GM19438 (cell line): ENCODE measurements around the gene KCNMA1.

Experiments used
- ATAC-seq: cut with Tn5 transposase; IDR thresholded peaks from one replicate; pipeline ENCODE4 v1.9.1; 2021; ENCODE audit warnings: low read depth; ENCODE audit not compliant: unreplicated experiment

The KCNMA1 gene

GRCh38 chr10:77383861-77384553, 253.6 kb downstream of the KCNMA1 start:
- no peak for ATAC-seq

DNA sequence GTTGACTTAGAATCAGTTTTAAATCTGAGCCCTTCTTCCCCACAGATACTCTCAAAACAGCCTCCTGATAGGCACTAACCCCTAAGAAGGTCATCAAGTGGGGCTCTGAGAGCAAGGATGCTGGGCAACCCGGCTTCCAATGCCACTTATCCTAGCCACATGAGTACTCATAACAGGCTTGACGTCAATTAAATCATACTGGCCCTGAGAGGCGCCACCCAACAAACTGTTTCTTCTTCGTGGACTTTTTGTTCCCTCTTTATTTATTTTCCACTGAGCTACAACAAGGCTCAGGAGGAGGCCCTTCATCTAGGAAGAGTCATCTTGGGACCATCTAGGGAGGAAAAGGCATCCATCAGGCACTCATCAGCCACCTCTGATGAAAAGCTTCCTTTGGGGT, 255.9 kb downstream of the KCNMA1 start:
- ATAC-seq: no peak

- ATAC-seq: no peak
Measured at GRCh38 chr10:77380723-77381122, 256.9 kb downstream of the KCNMA1 start.

GRCh38 chr10:77380191-77380590, 257.4 kb downstream of the KCNMA1 start:
- ATAC-seq: no peak

DNA sequence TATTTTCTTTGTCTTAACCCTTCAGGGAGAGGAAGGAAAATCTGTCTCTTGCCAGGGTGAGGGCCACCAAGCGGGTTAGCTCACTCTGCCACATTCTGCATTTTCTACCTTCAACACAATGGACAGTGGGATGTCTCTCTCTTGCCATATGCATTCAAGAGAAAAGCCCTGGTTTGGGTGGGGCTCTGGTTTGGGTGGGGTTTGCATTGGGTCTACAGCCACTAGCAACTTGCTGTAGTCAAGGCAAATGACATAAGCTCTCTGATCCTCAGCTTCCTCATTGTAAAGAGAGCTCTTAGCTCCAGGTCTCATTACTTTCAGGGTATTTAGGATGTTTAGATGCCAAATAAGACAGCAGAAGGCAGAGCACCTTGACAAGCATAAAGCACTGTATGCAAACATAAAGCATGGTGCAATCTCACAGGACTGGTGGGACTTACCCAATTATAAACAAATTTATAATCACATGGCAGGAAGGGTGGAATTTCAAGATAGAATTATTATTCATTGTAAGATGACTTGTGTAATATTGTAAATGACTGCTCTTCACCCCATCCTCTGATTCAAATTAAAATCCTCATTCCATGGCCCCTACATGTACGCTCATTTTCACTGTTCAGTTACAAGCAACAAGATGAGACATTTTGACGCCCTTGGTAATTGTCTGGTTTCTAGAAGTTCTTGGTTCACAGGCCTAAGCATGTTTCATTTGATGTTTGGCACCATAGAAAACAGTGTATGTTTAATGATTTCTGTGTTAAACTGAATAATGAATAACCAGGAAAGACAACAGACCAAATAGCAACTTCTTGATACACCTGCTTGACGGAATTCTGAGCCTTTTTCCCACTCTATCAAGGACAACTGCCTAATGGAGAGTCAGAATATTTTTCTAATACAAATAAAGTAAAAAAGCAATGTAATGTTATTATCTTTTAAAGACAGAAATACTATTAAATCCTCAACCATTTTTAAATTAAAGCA, 258.9 kb downstream of the KCNMA1 start:
- ATAC-seq: no peak

DNA sequence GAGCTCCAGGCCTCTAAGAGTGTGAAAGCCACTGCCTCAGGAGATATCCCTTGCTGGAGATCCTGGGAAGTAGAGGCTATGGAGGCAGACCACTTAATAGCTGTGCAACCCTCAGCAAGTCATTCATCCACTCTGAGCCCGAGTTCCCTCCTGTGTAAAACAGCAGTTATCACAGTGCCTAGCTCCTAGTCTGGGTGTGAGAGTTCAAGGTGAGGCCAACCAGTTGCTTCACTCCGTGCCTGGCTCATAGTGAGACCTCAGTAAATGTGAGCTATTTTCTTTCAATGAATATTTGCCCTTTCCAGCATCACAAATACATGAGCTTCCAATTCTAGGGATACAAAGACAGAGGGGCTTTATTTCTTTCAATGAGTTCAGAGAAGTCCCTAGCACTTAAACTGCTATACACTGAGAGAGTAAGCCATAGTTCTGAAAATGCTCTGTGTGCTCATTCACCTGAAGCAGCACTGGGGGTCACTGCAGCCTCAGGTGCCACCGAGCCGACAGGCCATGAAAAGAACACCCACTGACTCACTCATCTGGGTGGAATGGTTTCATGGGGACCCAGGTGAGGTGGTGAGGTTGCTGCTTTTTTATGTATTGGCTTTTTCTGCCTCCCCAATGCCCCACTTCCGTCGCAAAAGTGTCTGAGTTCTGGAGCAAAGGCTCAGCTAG, 259.8 kb downstream of the KCNMA1 start:
- no peak for ATAC-seq

DNA sequence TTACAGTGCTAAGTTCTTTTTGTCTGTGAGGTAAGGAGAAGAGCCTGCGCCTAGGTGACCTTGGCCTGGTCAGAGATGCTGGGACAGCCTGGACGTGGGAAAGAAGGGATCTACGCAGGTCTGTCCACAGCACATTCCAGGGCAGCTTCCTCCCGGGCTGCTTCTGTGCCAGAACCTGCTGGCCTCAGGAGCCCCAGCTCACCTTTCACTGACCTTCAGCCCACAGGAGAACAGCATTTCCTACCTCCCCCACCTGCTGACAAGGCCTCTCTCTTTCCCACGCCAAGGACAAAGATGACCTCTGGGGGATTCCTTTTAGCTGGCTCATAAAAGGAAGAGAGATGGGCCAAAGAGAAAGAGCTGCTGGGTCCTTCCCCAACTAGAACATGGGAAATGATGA, 260.6 kb downstream of the KCNMA1 start:
- ATAC-seq: no peak

DNA sequence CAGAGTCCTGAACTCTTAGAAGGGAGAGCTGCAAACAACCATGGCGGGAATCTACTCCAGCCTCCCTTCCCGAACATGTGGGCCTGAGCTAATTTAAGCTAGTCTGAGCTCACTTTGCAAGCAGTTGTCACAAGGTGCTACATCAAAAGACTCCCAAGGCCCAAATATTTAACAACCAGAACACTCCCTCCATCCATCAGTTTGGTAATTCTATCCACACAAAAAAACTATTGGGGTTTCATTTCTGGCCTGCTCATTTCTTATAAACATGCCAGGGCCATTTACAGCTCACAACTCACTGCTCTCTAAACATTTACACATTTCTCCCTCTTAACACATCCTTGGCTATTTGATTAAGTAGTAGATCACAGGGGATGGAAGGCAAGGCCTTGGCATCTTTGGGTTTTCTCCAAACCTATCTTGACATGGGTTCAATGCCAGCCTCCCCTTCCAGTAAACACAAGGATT, 263.4 kb downstream of the KCNMA1 start:
- no peak for ATAC-seq

DNA sequence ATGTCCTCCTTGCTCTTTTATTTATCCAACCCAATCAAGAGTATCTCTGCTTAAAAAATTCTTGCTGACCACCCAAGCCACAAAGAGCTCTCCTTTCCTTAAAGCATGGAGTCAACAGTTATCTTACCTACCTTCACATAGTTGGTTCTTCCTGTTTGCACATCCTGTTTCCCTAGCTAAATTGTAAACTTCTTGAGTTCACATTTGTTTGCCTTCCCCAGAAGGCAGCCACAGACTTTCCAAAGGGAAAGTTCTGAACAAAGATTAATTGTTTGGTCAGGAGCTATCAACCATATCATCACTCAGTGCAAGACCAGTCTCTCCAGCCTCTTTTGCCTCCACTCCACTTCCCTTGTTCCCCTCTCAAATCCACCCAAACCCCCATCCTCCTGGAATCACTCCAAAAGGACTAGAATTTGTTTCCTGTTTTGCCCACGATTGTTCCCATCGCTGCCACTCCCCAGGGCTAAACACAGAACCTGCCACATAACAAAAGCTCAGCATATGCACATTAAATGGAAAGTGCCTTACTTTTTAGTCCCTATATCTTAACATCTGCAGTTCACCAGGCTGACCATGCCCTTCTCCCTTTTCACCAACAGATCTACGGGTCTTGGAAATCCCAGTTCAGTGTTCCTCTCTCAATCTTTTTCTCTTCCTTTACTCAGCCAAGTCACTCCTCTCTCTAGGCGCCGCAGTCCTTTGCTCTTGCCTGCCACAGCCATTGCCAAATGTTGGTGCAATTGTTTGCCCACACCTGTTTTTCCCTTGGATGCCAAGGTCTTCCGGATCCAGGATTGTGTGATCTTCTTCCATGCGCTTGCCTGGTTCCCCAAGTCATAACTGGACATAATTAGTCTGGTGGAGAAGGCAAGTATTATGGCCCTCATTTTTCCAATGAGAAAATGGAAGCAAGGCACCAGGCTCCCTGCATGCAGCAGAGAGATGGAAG, 265.5 kb downstream of the KCNMA1 start:
- ATAC-seq: no peak

DNA sequence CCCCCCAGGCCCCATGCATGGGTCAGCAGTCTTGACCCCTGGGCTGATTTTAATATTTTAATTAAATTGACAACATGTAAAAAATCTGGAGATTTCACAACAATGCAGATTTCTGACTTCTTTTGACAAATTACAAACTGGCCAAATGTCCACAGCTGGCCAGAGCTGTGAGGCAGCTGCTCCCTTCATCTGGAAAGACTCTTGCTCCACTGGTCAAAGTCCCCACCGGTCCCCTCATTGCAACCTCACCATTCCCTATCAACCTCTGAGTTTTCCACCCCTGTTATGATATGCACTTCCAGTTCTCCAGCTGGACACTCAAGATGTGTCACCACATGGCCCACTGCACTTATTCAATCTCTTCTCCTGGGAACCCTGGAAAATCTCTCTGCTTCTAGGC, 266.2 kb downstream of the KCNMA1 start:
- no peak for ATAC-seq

GRCh38 chr10:77368006-77368405, 269.6 kb downstream of the KCNMA1 start:
- no peak for ATAC-seq

DNA sequence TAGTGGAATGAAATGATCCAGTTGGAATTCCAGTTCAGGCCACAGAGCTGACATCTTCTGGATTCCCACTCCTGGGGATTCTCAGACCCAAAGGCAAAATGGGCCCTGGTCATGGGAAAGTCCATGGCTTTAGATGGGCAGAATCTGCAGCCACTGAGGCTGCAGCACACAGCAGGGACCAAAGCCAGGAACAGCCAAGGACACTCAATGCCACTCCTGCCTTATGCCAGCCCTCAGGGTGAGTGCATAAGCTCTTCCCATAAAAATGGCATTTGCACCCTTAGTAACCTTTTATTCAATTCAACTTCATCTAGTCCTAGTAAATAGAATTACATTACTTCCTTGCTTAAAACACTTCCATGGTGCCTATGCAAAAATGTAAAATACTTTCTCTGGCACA, 274.4 kb downstream of the KCNMA1 start:
- ATAC-seq: no peak

- no peak for ATAC-seq
Measured at GRCh38 chr10:77361831-77362230, 275.8 kb downstream of the KCNMA1 start.

GRCh38 chr10:77361426-77361825, 276.2 kb downstream of the KCNMA1 start:
- ATAC-seq: no peak

- no peak for ATAC-seq
Measured at GRCh38 chr10:77360835-77361234, 276.8 kb downstream of the KCNMA1 start.

GRCh38 chr10:77359950-77360520, 277.6 kb downstream of the KCNMA1 start:
- ATAC-seq: no peak

- no peak for ATAC-seq
Measured at GRCh38 chr10:77359287-77359691, 278.3 kb downstream of the KCNMA1 start.

DNA sequence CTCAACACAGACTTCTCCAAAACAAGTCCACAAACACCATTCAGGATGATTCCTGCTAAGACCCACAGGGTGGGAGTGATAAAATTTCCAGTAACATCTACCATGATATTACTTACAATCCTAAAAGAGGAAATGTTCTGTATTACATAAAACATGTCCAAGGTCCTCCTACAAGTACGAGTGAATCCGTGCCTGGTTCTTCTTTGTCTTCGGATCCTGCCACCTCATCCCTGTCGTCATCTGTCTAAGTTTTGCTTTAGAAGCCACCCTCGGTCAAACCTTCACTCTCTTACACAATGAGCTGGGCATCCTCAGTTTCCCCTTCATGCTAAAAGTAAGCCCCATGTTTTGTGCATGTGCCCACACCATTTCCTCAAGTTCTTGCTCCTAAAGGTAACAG, 279.0 kb downstream of the KCNMA1 start:
- ATAC-seq: no peak

- ATAC-seq: no peak
Measured at GRCh38 chr10:77357611-77358310, 279.8 kb downstream of the KCNMA1 start.
